HCT116 (cell line): ENCODE data around the gene ANO4. TPM values are rescaled to one million over a fixed set of nuclear protein-coding genes. Genes with fewer than 3 reads are reported as not detected.

Source experiments
- ATAC-seq: fragments of 200-7000 bp; cut with Tn5 transposase; 2 replicates; pipeline ENCODE4 v1.9.1; 2020; ENCODE audit warnings: mild to moderate bottlenecking, moderate library complexity
- BruUV-seq: library from RNA; stranded (reverse); fragments of 400-500 nt; replicated peaks from 2 replicates; lab custom pipeline; 2021; lab: Mats Ljungman, UMichigan
- CTCF ChIA-PET: fragments of 300-600 bp; sonication (Branson Sonifier 250); formaldehyde crosslinking; loops from one replicate; lab custom pipeline; 2021; ENCODE audit warnings: antibody characterized with exemption; lab: Charles Lee
- POLR2A ChIA-PET: fragments of 300-600, 350-600 bp; sonication (Branson Sonifier 250); formaldehyde crosslinking; loops from one replicate; lab custom pipeline; 2021; ENCODE audit warnings: antibody characterized with exemption; lab: Charles Lee
- RAD21 ChIA-PET, 2 experiments: fragments of 300-600 bp; sonication (Branson Sonifier 250); formaldehyde crosslinking; loops; one replicate each; lab custom pipeline; 2023; ENCODE audit warnings: low total read pairs in 2 of 2; ENCODE audit not compliant: uncharacterized antibody in 2 of 2, unreplicated experiment in 2 of 2, low non-redundant PET in 1 of 2; lab: Charles Lee
- DNase-seq: peaks from one replicate; pipeline ENCODE4 v3.0.0-alpha.2; 2010; ENCODE audit warnings: low read depth, low spot score
- H2AFZ ChIP-seq: fragments of 200-600 bp; shearing (Covaris generic), sonication (generic); 2 replicates; pipeline ENCODE4 v1.6.1; 2017; ENCODE audit warnings: low read depth, mixed run types, mixed read lengths, antibody characterized with exemption, low read length; ENCODE audit not compliant: poor library complexity, severe bottlenecking
- H3K27ac ChIP-seq: 2 replicates; pipeline ENCODE4 v1.5.1; 2012; ENCODE audit warnings: low read depth, low read length
- H3K27me3 ChIP-seq: fragments of 200-600 bp; sonication (generic); 2 replicates; pipeline ENCODE4 v1.6.1; 2016; ENCODE audit warnings: mixed run types, low read length, mixed read lengths; ENCODE audit not compliant: insufficient read depth
- H3K36me3 ChIP-seq, 2 experiments: fragments of 200-500 bp in 1 of 2; fragments of 200-600 bp in 1 of 2; sonication (Bioruptor generic) in 1 of 2; sonication (generic) in 1 of 2; 2 replicates each; pipeline versions ENCODE4 v1.5.1 to v1.6.1; 2014 to 2016; ENCODE audit warnings: low read length in 2 of 2, inconsistent platforms in 1 of 2, mixed read lengths in 1 of 2, mixed run types in 1 of 2; ENCODE audit not compliant: insufficient read depth in 2 of 2, control insufficient read depth in 1 of 2
- H3K4me1 ChIP-seq, 2 experiments: fragments of 200-600 bp in 1 of 2; sonication (generic) in 1 of 2; 2 replicates each; pipeline versions ENCODE4 v1.5.1 to v1.6.1; 2012 to 2017; ENCODE audit warnings: low read length in 2 of 2, inconsistent platforms in 1 of 2, mild to moderate bottlenecking in 1 of 2, mixed read lengths in 1 of 2, mixed run types in 1 of 2, moderate library complexity in 1 of 2; ENCODE audit not compliant: insufficient read depth in 2 of 2, control insufficient read depth in 1 of 2
- H3K4me2 ChIP-seq: fragments of 200-600 bp; sonication (generic); 2 replicates; pipeline ENCODE4 v1.6.1; 2017; ENCODE audit warnings: mixed run types, low read length, mixed read lengths
- H3K4me3 ChIP-seq, 2 experiments: fragments of 200-600 bp in 1 of 2; sonication (generic) in 1 of 2; replicated peaks in 1 of 2; 2 replicates each; pipeline ENCODE4 v1.5.1; 2011 to 2016; ENCODE audit warnings: low read length in 2 of 2, control low read depth in 1 of 2, low read depth in 1 of 2, mild to moderate bottlenecking in 1 of 2, mixed read lengths in 1 of 2, mixed run types in 1 of 2
- H3K79me2 ChIP-seq: fragments of 200-600 bp; sonication (generic); 2 replicates; pipeline ENCODE4 v1.6.1; 2017; ENCODE audit warnings: mild to moderate bottlenecking, mixed run types, low read length, moderate library complexity, mixed read lengths; ENCODE audit not compliant: insufficient read depth
- H3K9ac ChIP-seq: fragments of 200-600 bp; sonication (generic); 2 replicates; pipeline ENCODE4 v1.6.1; 2016; ENCODE audit warnings: low read length, mixed read lengths
- H3K9me2 ChIP-seq: fragments of 200-600 bp; sonication (generic), shearing (Covaris generic); 2 replicates; pipeline ENCODE4 v1.6.1; 2017; ENCODE audit warnings: mixed run types, mild to moderate bottlenecking, moderate library complexity; ENCODE audit not compliant: insufficient read depth
- H3K9me3 ChIP-seq, 2 experiments: fragments of 200-500 bp in 1 of 2; fragments of 200-600 bp in 1 of 2; sonication (Bioruptor generic) in 1 of 2; sonication (generic) in 1 of 2; 2 replicates each; pipeline ENCODE4 v1.6.1; 2014 to 2017; ENCODE audit warnings: low read length in 2 of 2, mixed read lengths in 2 of 2, inconsistent platforms in 1 of 2, low read depth in 1 of 2, mild to moderate bottlenecking in 1 of 2, mixed run types in 1 of 2, moderate library complexity in 1 of 2; ENCODE audit not compliant: control insufficient read depth in 1 of 2, insufficient read depth in 1 of 2
- H4K20me1 ChIP-seq: fragments of 200-600 bp; sonication (generic), shearing (Covaris generic); 2 replicates; pipeline ENCODE4 v1.6.1; 2017; ENCODE audit warnings: mixed run types, mild to moderate bottlenecking, moderate library complexity; ENCODE audit not compliant: insufficient read depth
- CBX3 ChIP-seq: IDR thresholded peaks from 2 replicates; pipeline ENCODE4 v1.6.1; 2012; ENCODE audit warnings: low read depth
- CEBPB ChIP-seq: IDR thresholded peaks from 2 replicates; pipeline ENCODE4 v1.6.1; 2012; ENCODE audit warnings: low read depth
- EGR1 ChIP-seq: IDR thresholded peaks from 2 replicates; pipeline ENCODE4 v1.6.1; 2012; ENCODE audit warnings: low read depth
- JUND ChIP-seq: IDR thresholded peaks from 2 replicates; pipeline ENCODE4 v1.6.1; 2012
- POLR2A ChIP-seq: IDR thresholded peaks from 2 replicates; pipeline ENCODE4 v1.7.0; 2011; ENCODE audit warnings: borderline replicate concordance; ENCODE audit not compliant: insufficient read depth, insufficient read length; ENCODE audit errors: extremely low read depth
- POLR2AphosphoS5 ChIP-seq: IDR thresholded peaks from 2 replicates; pipeline ENCODE4 v1.6.1; 2011; ENCODE audit warnings: mild to moderate bottlenecking, low read depth, low read length, moderate library complexity
- RAD21 ChIP-seq: IDR thresholded peaks from 2 replicates; pipeline ENCODE4 v1.6.1; 2012; ENCODE audit warnings: low read depth, mild to moderate bottlenecking
- YY1 ChIP-seq: IDR thresholded peaks from 2 replicates; pipeline ENCODE4 v1.6.1; 2011; ENCODE audit warnings: low read length, low read depth, moderate library complexity, mild to moderate bottlenecking; ENCODE audit not compliant: insufficient replicate concordance; ENCODE audit errors: extremely low read depth
- ZFX ChIP-seq: fragments of 450-650 bp; IDR thresholded peaks from 2 replicates; pipeline ENCODE4 v1.6.1; 2017
- ZNF274 ChIP-seq: fragments of 200-500 bp; sonication (Bioruptor generic); IDR thresholded peaks from 2 replicates; pipeline ENCODE4 v1.6.1; 2014; ENCODE audit warnings: mild to moderate bottlenecking, low read depth, low read length, inconsistent platforms
- intact Hi-C: fragments of 100-400 bp; cut with micrococcal nuclease; formaldehyde crosslinking; loops from 2 replicates; pipeline ENCODE4 v1.10.0; 2022
- total RNA-seq: library from RNA; stranded (reverse); gene quantifications from one replicate; pipeline ENCODE4 v1.2.1, GENCODE V29; 2021; ENCODE audit not compliant: unreplicated experiment
- TF ChIP-seq, protein P1 (sequence below): IDR thresholded peaks from 2 replicates; pipeline ENCODE4 v1.6.1; 2012; ENCODE audit warnings: low read depth
- TF ChIP-seq, protein P2 (sequence below): IDR thresholded peaks from 2 replicates; pipeline ENCODE4 v1.6.1; 2011; ENCODE audit warnings: mild to moderate bottlenecking, low read length, moderate library complexity; ENCODE audit not compliant: insufficient replicate concordance; ENCODE audit errors: extremely low read depth

Gene ANO4
- total RNA-seq, 1 experiment from 2014 or later: 1.7 TPM

DNA sequence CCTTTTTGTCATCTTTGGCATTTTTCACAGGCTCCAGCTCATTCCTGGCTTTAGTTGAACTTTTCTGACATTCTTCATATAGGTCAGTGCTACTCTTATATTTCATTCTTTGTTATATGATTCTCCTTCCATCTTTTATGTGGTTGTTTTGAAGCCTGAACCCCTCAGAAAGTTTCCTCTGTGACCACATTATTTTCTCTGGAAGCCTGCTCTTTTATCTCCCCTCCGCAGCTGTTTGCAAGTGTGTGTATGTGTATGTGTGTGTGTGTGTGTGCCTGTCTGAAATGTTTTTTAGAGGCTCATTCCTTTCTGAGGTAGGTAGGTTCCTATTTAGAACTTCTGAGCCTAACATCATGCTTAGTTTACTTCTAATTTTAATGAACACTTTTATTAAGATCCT is 47.6 kb downstream of the ANO4 start (continued):
- TF ChIP-seq CEBPB (no peak), EGR1 (no peak), YY1 (no peak)

DNA sequence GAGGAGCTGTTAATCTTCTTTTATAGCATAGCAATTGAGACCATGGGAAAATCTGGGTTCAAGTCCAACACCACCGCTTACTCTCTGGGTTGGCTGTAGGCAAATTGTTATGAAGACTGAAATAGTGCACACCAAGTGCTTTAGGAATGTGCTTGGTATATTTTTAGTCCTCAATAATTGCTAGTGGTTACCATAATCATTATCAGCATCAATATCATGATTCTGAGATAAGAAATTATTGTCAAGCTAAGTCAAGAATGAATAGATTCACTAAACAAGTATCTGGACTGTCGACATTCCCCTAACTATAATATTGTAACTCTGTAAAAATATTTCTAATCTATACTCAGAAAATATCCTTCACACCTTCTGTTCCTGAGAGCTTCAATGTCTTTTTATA is 48.5 kb downstream of the ANO4 start:
- intact Hi-C loops: no loop called here
- ChIA-PET RAD21 (no interaction called here), POLR2A (no interaction called here), CTCF (no interaction called here)
- H3K9me3 ChIP-seq: no peaks in the 10 kb centered on the region
- ATAC-seq: no peak
- no peak overlapping the region for H3K4me2 ChIP-seq
- no peak overlapping the region for H3K9ac ChIP-seq
- H3K79me2 ChIP-seq: no peaks in the 10 kb centered on the region
- H3K4me3 ChIP-seq: no peak overlapping the region
- no TSS peak for BruUV-seq
- no peak overlapping the region for H3K27ac ChIP-seq
- H2AFZ ChIP-seq: no peak overlapping the region
- H3K27me3 ChIP-seq: no peaks in the 10 kb centered on the region
- H4K20me1 ChIP-seq: no peaks in the 10 kb centered on the region
- DNase-seq: no peak
- H3K4me1 ChIP-seq: peaks cover 9 to 17% of the 10 kb centered on the region in 2 experiments
- TF ChIP-seq RAD21: no peak
- no peak for TF ChIP-seq POLR2A
- TF ChIP-seq, protein P1, sequence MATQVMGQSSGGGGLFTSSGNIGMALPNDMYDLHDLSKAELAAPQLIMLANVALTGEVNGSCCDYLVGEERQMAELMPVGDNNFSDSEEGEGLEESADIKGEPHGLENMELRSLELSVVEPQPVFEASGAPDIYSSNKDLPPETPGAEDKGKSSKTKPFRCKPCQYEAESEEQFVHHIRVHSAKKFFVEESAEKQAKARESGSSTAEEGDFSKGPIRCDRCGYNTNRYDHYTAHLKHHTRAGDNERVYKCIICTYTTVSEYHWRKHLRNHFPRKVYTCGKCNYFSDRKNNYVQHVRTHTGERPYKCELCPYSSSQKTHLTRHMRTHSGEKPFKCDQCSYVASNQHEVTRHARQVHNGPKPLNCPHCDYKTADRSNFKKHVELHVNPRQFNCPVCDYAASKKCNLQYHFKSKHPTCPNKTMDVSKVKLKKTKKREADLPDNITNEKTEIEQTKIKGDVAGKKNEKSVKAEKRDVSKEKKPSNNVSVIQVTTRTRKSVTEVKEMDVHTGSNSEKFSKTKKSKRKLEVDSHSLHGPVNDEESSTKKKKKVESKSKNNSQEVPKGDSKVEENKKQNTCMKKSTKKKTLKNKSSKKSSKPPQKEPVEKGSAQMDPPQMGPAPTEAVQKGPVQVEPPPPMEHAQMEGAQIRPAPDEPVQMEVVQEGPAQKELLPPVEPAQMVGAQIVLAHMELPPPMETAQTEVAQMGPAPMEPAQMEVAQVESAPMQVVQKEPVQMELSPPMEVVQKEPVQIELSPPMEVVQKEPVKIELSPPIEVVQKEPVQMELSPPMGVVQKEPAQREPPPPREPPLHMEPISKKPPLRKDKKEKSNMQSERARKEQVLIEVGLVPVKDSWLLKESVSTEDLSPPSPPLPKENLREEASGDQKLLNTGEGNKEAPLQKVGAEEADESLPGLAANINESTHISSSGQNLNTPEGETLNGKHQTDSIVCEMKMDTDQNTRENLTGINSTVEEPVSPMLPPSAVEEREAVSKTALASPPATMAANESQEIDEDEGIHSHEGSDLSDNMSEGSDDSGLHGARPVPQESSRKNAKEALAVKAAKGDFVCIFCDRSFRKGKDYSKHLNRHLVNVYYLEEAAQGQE: no peak
- TF ChIP-seq EGR1: no peak
- TF ChIP-seq ZFX: no peak
- TF ChIP-seq, protein P2, sequence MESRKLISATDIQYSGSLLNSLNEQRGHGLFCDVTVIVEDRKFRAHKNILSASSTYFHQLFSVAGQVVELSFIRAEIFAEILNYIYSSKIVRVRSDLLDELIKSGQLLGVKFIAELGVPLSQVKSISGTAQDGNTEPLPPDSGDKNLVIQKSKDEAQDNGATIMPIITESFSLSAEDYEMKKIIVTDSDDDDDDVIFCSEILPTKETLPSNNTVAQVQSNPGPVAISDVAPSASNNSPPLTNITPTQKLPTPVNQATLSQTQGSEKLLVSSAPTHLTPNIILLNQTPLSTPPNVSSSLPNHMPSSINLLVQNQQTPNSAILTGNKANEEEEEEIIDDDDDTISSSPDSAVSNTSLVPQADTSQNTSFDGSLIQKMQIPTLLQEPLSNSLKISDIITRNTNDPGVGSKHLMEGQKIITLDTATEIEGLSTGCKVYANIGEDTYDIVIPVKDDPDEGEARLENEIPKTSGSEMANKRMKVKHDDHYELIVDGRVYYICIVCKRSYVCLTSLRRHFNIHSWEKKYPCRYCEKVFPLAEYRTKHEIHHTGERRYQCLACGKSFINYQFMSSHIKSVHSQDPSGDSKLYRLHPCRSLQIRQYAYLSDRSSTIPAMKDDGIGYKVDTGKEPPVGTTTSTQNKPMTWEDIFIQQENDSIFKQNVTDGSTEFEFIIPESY: no peak
- TF ChIP-seq ZNF274: no peak
- no peak for TF ChIP-seq CBX3
- no peak for TF ChIP-seq JUND
- TF ChIP-seq POLR2AphosphoS5: no peak
- H3K36me3 ChIP-seq: no peaks in the 10 kb centered on the region
- H3K9me2 ChIP-seq: no peaks in the 10 kb centered on the region
